Left ventricle myocardium inferior (tissue), 1 donor: ENCODE data around the gene FAM184A. TPM values are rescaled to one million over a fixed set of nuclear protein-coding genes. Genes with fewer than 3 reads are reported as not detected.

Experiments used
- DNase-seq: peaks from one replicate; pipeline ENCODE4 v3.0.0-alpha.2; 2020
- H3K27ac ChIP-seq: fragments of 200-600 bp; replicated peaks from 2 replicates; pipeline ENCODE4 v1.8.0; 2021
- H3K27me3 ChIP-seq: fragments of 200-600 bp; 2 replicates; pipeline ENCODE4 v1.8.0; 2021; ENCODE audit warnings: low read depth
- H3K36me3 ChIP-seq: fragments of 200-600 bp; 2 replicates; pipeline ENCODE4 v1.8.0; 2021
- H3K4me1 ChIP-seq: fragments of 200-600 bp; 2 replicates; pipeline ENCODE4 v1.8.0; 2021
- H3K4me3 ChIP-seq: fragments of 200-600 bp; 2 replicates; pipeline ENCODE4 v1.8.0; 2021; ENCODE audit warnings: mild to moderate bottlenecking, moderate library complexity
- H3K9me3 ChIP-seq: fragments of 200-600 bp; replicated peaks from 2 replicates; pipeline ENCODE4 v1.8.0; 2021
- CTCF ChIP-seq: fragments of 200-600 bp; IDR thresholded peaks from 2 replicates; pipeline ENCODE4 v1.8.0; 2021; ENCODE audit warnings: antibody characterized with exemption, mild to moderate bottlenecking, borderline replicate concordance
- intact Hi-C: fragments of 100-400 bp; cut with micrococcal nuclease; formaldehyde crosslinking; loops from one replicate; pipeline ENCODE4 v1.11.0; 2022
- total RNA-seq: library from RNA; stranded (reverse); fragmentation: NEBNext Ultra II Directional; extraction: Animal tissue kit (Norgen Biotek cat#: 25700); gene quantifications from one replicate; pipeline ENCODE4 v1.2.1, GENCODE V29; 2021
- donor health status: DM: no; HTN: yes; CAD: no; lungs with severe emphysema.

Gene FAM184A
- total RNA-seq, 1 donor from 2014 or later, result 0.93 TPM

GRCh38 chr6:118970866-118971265 lies 107.6 kb downstream of the FAM184A start:
- Histone ChIP-seq H3K4me3 (no peak overlapping the region), H3K9me3 (no peaks in the 10 kb centered on the region), H3K27me3 (no peaks in the 10 kb centered on the region), H3K27ac (no peak overlapping the region), H3K36me3 (no peaks in the 10 kb centered on the region), H3K4me1 (no peaks in the 10 kb centered on the region)
- no peak for TF ChIP-seq CTCF
- no peak for DNase-seq
- intact Hi-C loops, result no loop called here

GRCh38 chr6:118968416-118968815 lies 110.0 kb downstream of the FAM184A start:
- no peak overlapping the region for H3K27ac ChIP-seq
- intact Hi-C loops, result loop anchor here (5.0 kb wide), 1 partner anchor 144 kb away; no protein-coding TSS in a partner anchor
- no peak for DNase-seq

GRCh38 chr6:118967239-118967638 lies 111.2 kb downstream of the FAM184A start:
- Histone ChIP-seq H3K4me1 (peaks cover 4% of the 10 kb centered on the region), H3K9me3 (no peaks in the 10 kb centered on the region), H3K4me3 (no peak overlapping the region), H3K27me3 (no peaks in the 10 kb centered on the region), H3K36me3 (no peaks in the 10 kb centered on the region), H3K27ac (no peak overlapping the region)
- no peak for DNase-seq
- intact Hi-C loops, result loop anchor here (5.0 kb wide), 1 partner anchor 145 kb away; no protein-coding TSS in a partner anchor
- TF ChIP-seq CTCF, result no peak

More at GRCh38 chr6:118968416-118968815, 110.0 kb downstream of the FAM184A start:
- Histone ChIP-seq H3K4me3 (no peak overlapping the region), H3K27me3 (no peaks in the 10 kb centered on the region), H3K9me3 (no peaks in the 10 kb centered on the region), H3K36me3 (no peaks in the 10 kb centered on the region), H3K4me1 (no peaks in the 10 kb centered on the region)
- TF ChIP-seq CTCF, result peak; percentile 65

- intact Hi-C loops, result loop anchor here (5.0 kb wide), 1 partner anchor 146 kb away; no protein-coding TSS in a partner anchor
- Histone ChIP-seq H3K9me3 (no peaks in the 10 kb centered on the region), H3K27ac (no peak overlapping the region), H3K36me3 (no peaks in the 10 kb centered on the region), H3K4me3 (no peak overlapping the region), H3K4me1 (peaks cover 4% of the 10 kb centered on the region), H3K27me3 (no peaks in the 10 kb centered on the region)
- DNase-seq, result no peak
- no peak for TF ChIP-seq CTCF
These were observed 112.6 kb downstream of the FAM184A start for GRCh38 chr6:118965843-118966370.

- no peak overlapping the region for H3K4me3 ChIP-seq
- H3K27me3 ChIP-seq, result no peaks in the 10 kb centered on the region
- no peak for DNase-seq
- intact Hi-C loops, result loop anchor here (5.0 kb wide), 1 partner anchor 147 kb away; no protein-coding TSS in a partner anchor
- H3K9me3 ChIP-seq, result no peaks in the 10 kb centered on the region
- no peak overlapping the region for H3K27ac ChIP-seq
- H3K36me3 ChIP-seq, result no peaks in the 10 kb centered on the region
- TF ChIP-seq CTCF, result no peak
- H3K4me1 ChIP-seq, result peaks cover 4% of the 10 kb centered on the region
These were observed 113.1 kb downstream of the FAM184A start for GRCh38 chr6:118965371-118965770.
